Breast epithelium (tissue), 4 donors: Measurements from ENCODE around the gene HTT. TPM values are rescaled to one million over a fixed set of nuclear protein-coding genes. Genes with fewer than 3 reads are reported as not detected.

Experiments
- DNase-seq, 2 donors: peaks; one replicate each; pipeline ENCODE4 v3.0.0-alpha.2; 2019; ENCODE audit warnings: low spot score in 2 of 2
- H3K27ac ChIP-seq, 2 donors: fragments of 200-600 bp; sonication (generic) in 1 of 2; one replicate each; pipeline ENCODE4 v1.5.1; 2016 to 2019; ENCODE audit warnings: mild to moderate bottlenecking in 1 of 2
- H3K27me3 ChIP-seq, 2 donors: fragments of 200-600 bp; sonication (generic) in 1 of 2; one replicate each; pipeline versions ENCODE4 v1.5.1 to v1.6.0; 2017 to 2019; ENCODE audit warnings: control low read depth in 1 of 2, mild to moderate bottlenecking in 1 of 2
- H3K36me3 ChIP-seq: fragments of 200-600 bp; one replicate; pipeline ENCODE4 v1.5.1; 2019
- H3K4me1 ChIP-seq, 2 donors: fragments of 200-600 bp; sonication (generic); one replicate each; pipeline ENCODE4 v1.5.1; 2016 to 2019; ENCODE audit warnings: control low read depth in 1 of 2
- H3K4me3 ChIP-seq, 3 donors: fragments of 200-600 bp; sonication (generic); 1 replicate in 2 of 3; 2 replicates in 1 of 3; pipeline ENCODE4 v1.5.1; 2016 to 2019; ENCODE audit warnings: mild to moderate bottlenecking in 3 of 3, moderate library complexity in 2 of 3
- H3K9me3 ChIP-seq, 2 donors: fragments of 200-600 bp; sonication (generic) in 1 of 2; one replicate each; pipeline ENCODE4 v1.5.1; 2016 to 2019; ENCODE audit warnings: control low read depth in 1 of 2
- CTCF ChIP-seq, 3 donors: fragments of 450-650 bp; IDR thresholded peaks; one replicate each; pipeline ENCODE4 v1.5.1; 2016 to 2017; ENCODE audit warnings: antibody characterized with exemption in 3 of 3, mild to moderate bottlenecking in 3 of 3, moderate library complexity in 3 of 3
- POLR2A ChIP-seq: fragments of 450-650 bp; IDR thresholded peaks from one replicate; pipeline ENCODE4 v1.6.1; 2016; ENCODE audit warnings: antibody characterized with exemption, mild to moderate bottlenecking, moderate library complexity
- POLR2AphosphoS5 ChIP-seq, 3 donors: sonication (generic); formaldehyde crosslinking; IDR thresholded peaks; one replicate each; pipeline ENCODE4 v1.6.1; 2017; ENCODE audit warnings: antibody characterized with exemption in 3 of 3
- intact Hi-C: fragments of 100-400 bp; cut with DNase I; formaldehyde crosslinking; loops from one replicate; pipeline ENCODE4 v1.15.1; 2023; ENCODE audit warnings: low total_unique reads
- total RNA-seq, 3 donors: library from RNA; depleted of rRNA; stranded (reverse); fragments of >200 nt; gene quantifications; one replicate each; pipeline ENCODE4 v1.1.0, GENCODE V29; 2016

HTT gene
- total RNA-seq, 3 donors from 2014 or later = 53.8 to 71.1 (median 55.1) TPM

GRCh38 chr4:3067473-3068001, 6.9 kb upstream of the HTT start:
- intact Hi-C loops = no loop called here
- Histone ChIP-seq H3K4me3 (no peak overlapping the region), H3K9me3 (no peaks in the 10 kb centered on the region), H3K4me1 (no peaks in the 10 kb centered on the region), H3K27ac (no peak overlapping the region), H3K36me3 (no peaks in the 10 kb centered on the region), H3K27me3 (no peaks in the 10 kb centered on the region)
- no peak for DNase-seq
- TF ChIP-seq POLR2AphosphoS5 (IDR thresholded peaks at IDR 0.05) (no peak), POLR2A (no peak), CTCF (IDR thresholded peaks at IDR 0.05) (no peak)

- Histone ChIP-seq H3K4me1 (no peaks in the 10 kb centered on the region), H3K27me3 (no peaks in the 10 kb centered on the region), H3K9me3 (no peaks in the 10 kb centered on the region), H3K36me3 (no peaks in the 10 kb centered on the region), H3K4me3 (no peak overlapping the region), H3K27ac (no peak overlapping the region)
- TF ChIP-seq CTCF (IDR thresholded peaks at IDR 0.05) (no peak), POLR2AphosphoS5 (IDR thresholded peaks at IDR 0.05) (no peak), POLR2A (no peak)
- intact Hi-C loops = no loop called here
- DNase-seq = no peak
Measured at GRCh38 chr4:3069661-3070199, 4.8 kb upstream of the HTT start.

GRCh38 chr4:3070709-3071500, 3.6 kb upstream of the HTT start:
- H3K4me3 ChIP-seq = no peak overlapping the region
- H3K27me3 ChIP-seq = no peaks in the 10 kb centered on the region
- no peak overlapping the region for H3K27ac ChIP-seq
- no peak for DNase-seq
- H3K9me3 ChIP-seq = no peaks in the 10 kb centered on the region
- TF ChIP-seq POLR2A = no peak
- TF ChIP-seq POLR2AphosphoS5 (IDR thresholded peaks at IDR 0.05) = no peak
- TF ChIP-seq CTCF (IDR thresholded peaks at IDR 0.05) = no peak
- H3K4me1 ChIP-seq = no peaks in the 10 kb centered on the region
- H3K36me3 ChIP-seq = no peaks in the 10 kb centered on the region
- intact Hi-C loops = no loop called here

GRCh38 chr4:3071811-3072210, 2.7 kb upstream of the HTT start:
- Histone ChIP-seq H3K27me3 (no peaks in the 10 kb centered on the region), H3K4me1 (no peaks in the 10 kb centered on the region), H3K4me3 (no peak overlapping the region), H3K36me3 (no peaks in the 10 kb centered on the region), H3K27ac (no peak overlapping the region), H3K9me3 (no peaks in the 10 kb centered on the region)
- intact Hi-C loops = no loop called here
- DNase-seq = no peak
- no peak for TF ChIP-seq CTCF (IDR thresholded peaks at IDR 0.05)
- TF ChIP-seq POLR2AphosphoS5 (IDR thresholded peaks at IDR 0.05) = no peak
- TF ChIP-seq POLR2A = no peak
